ENCODE measurements around the gene SRP68. TPM values are rescaled to one million over a fixed set of nuclear protein-coding genes. Genes with fewer than 3 reads are reported as not detected.

SRP68 gene
- total RNA-seq, 1 donor from 2014 or later = 80.5 TPM

DNA sequence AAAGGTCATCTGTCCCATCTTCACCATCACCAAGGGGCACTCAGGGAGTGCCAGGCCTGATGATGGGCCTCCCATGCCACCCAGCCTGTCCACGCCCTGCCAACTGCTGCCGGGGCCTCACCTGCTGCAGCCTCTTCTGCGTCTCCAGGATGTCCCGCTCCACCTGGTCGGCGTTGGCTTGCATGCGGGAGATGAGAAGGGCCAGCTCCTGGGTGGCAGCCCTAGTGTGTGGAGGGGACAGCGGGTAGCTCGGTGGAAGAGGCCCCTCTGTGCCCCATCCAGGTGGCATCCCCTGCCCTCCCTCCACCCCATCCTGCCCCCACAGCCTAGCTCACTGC, 48.4 kb downstream of the SRP68 start:
- H3K27ac Mint-ChIP-seq = no peak overlapping the region
- no peaks in the 10 kb centered on the region for H3K27me3 Mint-ChIP-seq (ENCODE audit: low read depth)
- peaks cover 4% of the 10 kb centered on the region for H3K4me1 Mint-ChIP-seq
- no peak overlapping the region for H3K4me3 Mint-ChIP-seq
- DNase-seq (ENCODE audit: low spot score in 2 of 2, unreplicated experiment in 2 of 2) = no peak
- H3K36me3 Mint-ChIP-seq = no peaks in the 10 kb centered on the region
- H3K9me3 Mint-ChIP-seq = no peaks in the 10 kb centered on the region
- TF ChIP-seq, protein P1, sequence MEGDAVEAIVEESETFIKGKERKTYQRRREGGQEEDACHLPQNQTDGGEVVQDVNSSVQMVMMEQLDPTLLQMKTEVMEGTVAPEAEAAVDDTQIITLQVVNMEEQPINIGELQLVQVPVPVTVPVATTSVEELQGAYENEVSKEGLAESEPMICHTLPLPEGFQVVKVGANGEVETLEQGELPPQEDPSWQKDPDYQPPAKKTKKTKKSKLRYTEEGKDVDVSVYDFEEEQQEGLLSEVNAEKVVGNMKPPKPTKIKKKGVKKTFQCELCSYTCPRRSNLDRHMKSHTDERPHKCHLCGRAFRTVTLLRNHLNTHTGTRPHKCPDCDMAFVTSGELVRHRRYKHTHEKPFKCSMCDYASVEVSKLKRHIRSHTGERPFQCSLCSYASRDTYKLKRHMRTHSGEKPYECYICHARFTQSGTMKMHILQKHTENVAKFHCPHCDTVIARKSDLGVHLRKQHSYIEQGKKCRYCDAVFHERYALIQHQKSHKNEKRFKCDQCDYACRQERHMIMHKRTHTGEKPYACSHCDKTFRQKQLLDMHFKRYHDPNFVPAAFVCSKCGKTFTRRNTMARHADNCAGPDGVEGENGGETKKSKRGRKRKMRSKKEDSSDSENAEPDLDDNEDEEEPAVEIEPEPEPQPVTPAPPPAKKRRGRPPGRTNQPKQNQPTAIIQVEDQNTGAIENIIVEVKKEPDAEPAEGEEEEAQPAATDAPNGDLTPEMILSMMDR (IDR thresholded peaks at IDR 0.05; ENCODE audit: unreplicated experiment) = no peak

DNA sequence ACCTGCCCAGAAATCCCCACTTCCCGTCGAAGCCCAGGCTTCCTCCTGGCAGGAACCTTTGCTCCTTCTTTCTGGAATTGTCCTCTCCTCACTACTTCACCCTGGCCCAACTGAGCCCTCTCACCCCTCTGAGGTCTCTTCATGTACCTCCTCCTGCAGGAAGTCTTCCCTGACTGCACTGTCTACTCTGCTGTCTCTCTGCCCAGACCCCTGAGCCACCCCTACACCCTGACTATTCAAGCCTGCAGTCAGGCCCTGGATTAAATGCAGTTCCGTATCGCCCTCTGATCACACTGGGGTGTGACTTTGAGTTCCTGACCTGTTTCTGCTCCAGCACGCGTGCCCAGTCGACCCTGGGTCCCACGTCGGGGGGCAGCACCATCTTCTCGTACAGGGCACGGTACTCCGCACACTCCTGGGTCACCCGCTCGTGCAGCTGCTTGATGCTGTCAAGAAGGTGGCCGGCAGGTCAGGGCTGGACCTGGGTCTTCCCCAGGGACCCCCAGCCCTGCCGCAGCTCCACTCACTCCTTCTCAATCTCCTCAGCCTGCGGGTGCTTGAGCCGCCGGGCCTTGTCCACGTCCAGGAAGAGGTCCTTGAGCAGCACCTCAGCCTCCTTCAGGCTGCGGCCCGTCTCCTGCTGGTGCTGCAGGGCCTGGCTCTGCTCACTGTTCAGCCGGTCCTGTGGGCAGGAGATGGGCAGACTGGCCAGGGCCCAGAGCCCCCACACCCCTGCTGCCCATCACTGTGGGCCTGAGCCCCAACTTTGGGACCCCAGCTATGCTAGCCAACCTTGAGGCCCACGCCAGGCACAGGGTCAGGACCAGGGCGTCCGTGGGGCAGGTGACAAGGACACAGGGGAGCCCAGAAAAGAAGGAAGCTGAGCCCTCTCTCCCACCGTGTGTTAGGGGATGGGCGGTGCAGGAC, 49.1 kb downstream of the SRP68 start:
- Mint-ChIP-seq H3K9me3 (no peaks in the 10 kb centered on the region), H3K27ac (no peak overlapping the region), H3K36me3 (no peaks in the 10 kb centered on the region), H3K4me3 (no peak overlapping the region), H3K4me1 (peaks cover 4% of the 10 kb centered on the region), H3K27me3 (ENCODE audit: low read depth) (no peaks in the 10 kb centered on the region)
- TF ChIP-seq, protein P1 (IDR thresholded peaks at IDR 0.05; ENCODE audit: unreplicated experiment) = no peak
- DNase-seq (ENCODE audit: low spot score in 2 of 2, unreplicated experiment in 2 of 2) = no peak

DNA sequence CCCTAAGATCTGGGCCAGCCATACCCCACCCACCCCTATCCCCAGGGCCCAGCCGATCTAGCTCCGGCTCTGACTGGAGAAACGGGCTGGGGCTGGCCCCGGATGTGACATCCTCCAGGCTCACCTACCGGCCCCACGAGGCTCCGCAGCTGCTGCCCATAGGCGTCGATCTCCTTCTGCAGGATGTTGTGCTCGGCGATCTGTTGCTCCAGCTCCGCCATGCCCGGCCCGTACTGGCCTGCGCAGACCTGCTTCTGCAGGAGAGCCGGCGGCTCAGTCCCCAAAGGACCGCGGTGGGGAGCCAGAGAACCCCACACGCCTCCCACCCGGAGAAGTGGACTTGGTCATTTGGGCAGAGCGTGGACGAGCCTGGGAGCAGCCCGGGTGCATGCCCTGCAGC, 50.0 kb downstream of the SRP68 start:
- H3K36me3 Mint-ChIP-seq = no peaks in the 10 kb centered on the region
- no peak overlapping the region for H3K27ac Mint-ChIP-seq
- peaks cover under 1% of the 10 kb centered on the region for H3K4me1 Mint-ChIP-seq

DNA sequence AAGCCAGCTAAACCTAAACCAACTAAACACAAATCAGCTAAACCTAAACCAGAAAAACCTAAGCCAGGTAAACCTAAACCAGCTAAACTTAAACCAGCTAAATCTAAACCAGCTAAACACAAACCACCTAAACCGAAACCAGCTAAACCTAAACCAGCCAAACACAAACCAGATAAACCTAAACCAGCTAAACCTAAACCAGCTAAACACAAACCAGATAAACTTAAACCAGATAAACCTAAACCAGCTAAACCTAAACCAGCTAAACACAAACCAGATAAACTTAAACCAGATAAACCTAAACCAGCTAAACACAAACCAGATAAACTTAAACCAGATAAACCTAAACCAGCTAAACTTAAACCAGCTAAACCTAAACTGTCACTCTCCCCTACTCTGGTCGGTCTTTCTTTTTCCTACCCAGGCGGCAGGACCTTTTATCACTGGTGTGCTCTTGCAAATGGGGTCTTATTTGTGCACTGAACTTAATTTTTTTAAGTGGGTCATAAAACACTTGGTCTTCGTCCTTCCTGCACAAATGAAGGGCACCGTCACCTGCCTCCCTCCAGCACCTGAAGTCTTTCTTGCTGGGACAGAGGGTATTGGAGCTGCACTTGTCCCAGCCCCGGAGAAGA, 52.4 kb downstream of the SRP68 start:
- Mint-ChIP-seq H3K27ac (no peak overlapping the region), H3K36me3 (no peaks in the 10 kb centered on the region), H3K9me3 (no peaks in the 10 kb centered on the region), H3K4me1 (no peaks in the 10 kb centered on the region), H3K27me3 (ENCODE audit: low read depth) (peaks cover 4% of the 10 kb centered on the region), H3K4me3 (no peak overlapping the region)
- TF ChIP-seq, protein P1 (IDR thresholded peaks at IDR 0.05; ENCODE audit: unreplicated experiment) = no peak
- no peak for DNase-seq (ENCODE audit: low spot score in 2 of 2, unreplicated experiment in 2 of 2)

More for the DNA sequence above, 50.0 kb downstream of the SRP68 start:
- DNase-seq (ENCODE audit: low spot score in 2 of 2, unreplicated experiment in 2 of 2) = no peak
- Mint-ChIP-seq H3K27me3 (ENCODE audit: low read depth) (no peaks in the 10 kb centered on the region), H3K4me3 (no peak overlapping the region), H3K9me3 (no peaks in the 10 kb centered on the region)
- TF ChIP-seq, protein P1 (IDR thresholded peaks at IDR 0.05; ENCODE audit: unreplicated experiment) = no peak

DNA sequence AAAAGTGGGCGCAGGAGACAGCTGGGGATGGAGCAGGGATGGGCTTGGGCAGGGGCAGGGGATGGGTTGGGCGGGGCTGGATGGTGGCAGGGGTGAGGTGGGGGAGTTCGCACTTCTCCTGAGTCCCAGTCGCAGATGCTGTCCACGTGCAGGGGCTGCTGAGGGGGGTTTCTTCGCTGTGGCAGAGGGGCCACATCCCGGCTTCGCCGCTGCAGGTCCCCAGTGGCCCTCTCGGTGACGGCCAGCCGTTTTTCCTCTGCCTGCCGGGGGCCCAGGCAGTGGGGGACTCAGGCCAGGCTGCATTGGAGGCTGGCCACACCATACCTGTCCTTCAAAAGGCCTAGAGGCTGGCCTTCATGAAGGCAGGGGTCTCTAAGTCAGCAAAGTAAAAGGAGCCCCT, 53.5 kb downstream of the SRP68 start:
- TF ChIP-seq, protein P1 (IDR thresholded peaks at IDR 0.05; ENCODE audit: unreplicated experiment) = no peak
- peaks cover 5% of the 10 kb centered on the region for H3K27me3 Mint-ChIP-seq (ENCODE audit: low read depth)

More for the DNA sequence above, 53.5 kb downstream of the SRP68 start:
- H3K4me3 Mint-ChIP-seq = no peak overlapping the region
- H3K9me3 Mint-ChIP-seq = no peaks in the 10 kb centered on the region
- no peak overlapping the region for H3K27ac Mint-ChIP-seq
- DNase-seq (ENCODE audit: low spot score in 2 of 2, unreplicated experiment in 2 of 2) = no peak
- no peaks in the 10 kb centered on the region for H3K36me3 Mint-ChIP-seq
- peaks cover 6% of the 10 kb centered on the region for H3K4me1 Mint-ChIP-seq
